ENCODE measurements around the gene CYP26C1.

The CYP26C1 gene

GRCh38 chr10:93059975-93060886 is at the start of gene CYP26C1:
CYP26C1 (plus strand) TSS chr10:93060798; CDS start chr10:93061264, 466 bp downstream.
- H3K27me3 ChIP-seq (ENCODE audit: control insufficient read depth in 1 of 2, insufficient read depth in 2 of 2, low read length in 2 of 2), result peaks cover 20 to 64% of the 10 kb centered on the region in 2 donors
- H3K4me3 ChIP-seq (ENCODE audit: low read depth in 1 of 2, low read length in 2 of 2), result no peak within 1 kb of the TSS
- H3K9ac ChIP-seq (ENCODE audit: low read length), result no peak within 1 kb of the TSS
- no peaks in the 10 kb centered on the region for H3K9me3 ChIP-seq (ENCODE audit: low read length)
- H3K36me3 ChIP-seq (ENCODE audit: insufficient read depth, low read length), result peaks cover 10% of the 10 kb centered on the region
- peaks cover 5% of the 10 kb centered on the region for H3K4me1 ChIP-seq (ENCODE audit: insufficient read depth, low read length)
- no peak within 1 kb of the TSS for H3K27ac ChIP-seq (ENCODE audit: low read depth, low read length)

GRCh38 chr10:93015722-93016121 is 44.9 kb upstream of the CYP26C1 start:
- Histone ChIP-seq H3K27ac (ENCODE audit: low read depth, low read length) (no peak overlapping the region), H3K4me1 (ENCODE audit: insufficient read depth, low read length) (no peaks in the 10 kb centered on the region), H3K9ac (ENCODE audit: low read length) (no peak overlapping the region), H3K4me3 (ENCODE audit: low read depth in 1 of 2, low read length in 2 of 2) (no peak overlapping the region), H3K36me3 (ENCODE audit: insufficient read depth, low read length) (no peaks in the 10 kb centered on the region), H3K27me3 (ENCODE audit: control insufficient read depth in 1 of 2, insufficient read depth in 2 of 2, low read length in 2 of 2) (no peaks in the 10 kb centered on the region), H3K9me3 (ENCODE audit: low read length) (no peaks in the 10 kb centered on the region)

- Histone ChIP-seq H3K27ac (ENCODE audit: low read depth, low read length) (no peak overlapping the region), H3K4me3 (ENCODE audit: low read depth in 1 of 2, low read length in 2 of 2) (no peak overlapping the region), H3K4me1 (ENCODE audit: insufficient read depth, low read length) (no peaks in the 10 kb centered on the region), H3K9ac (ENCODE audit: low read length) (no peak overlapping the region), H3K36me3 (ENCODE audit: insufficient read depth, low read length) (no peaks in the 10 kb centered on the region), H3K9me3 (ENCODE audit: low read length) (no peaks in the 10 kb centered on the region), H3K27me3 (ENCODE audit: control insufficient read depth in 1 of 2, insufficient read depth in 2 of 2, low read length in 2 of 2) (no peaks in the 10 kb centered on the region)
Observed at GRCh38 chr10:93023013-93023650, 37.5 kb upstream of the CYP26C1 start.

DNA sequence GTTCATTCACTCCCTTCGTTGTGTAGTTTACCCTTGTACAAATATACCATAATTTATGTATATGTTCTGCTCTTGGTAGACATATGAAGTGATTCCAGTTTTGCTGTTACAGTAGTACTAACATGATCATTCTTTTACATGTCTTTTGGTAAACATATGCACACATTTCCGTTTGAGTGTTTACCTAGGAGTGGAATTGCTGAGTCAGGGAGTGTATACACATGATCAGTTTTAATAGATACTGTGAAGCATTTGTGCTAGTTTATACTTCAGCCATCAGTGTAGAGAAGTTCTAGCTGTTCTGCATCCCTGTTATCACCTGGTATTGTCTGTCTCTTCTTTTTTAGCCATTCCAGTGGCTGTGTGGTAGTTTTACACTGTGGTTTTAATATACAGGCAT is 34.5 kb upstream of the CYP26C1 start:
- Histone ChIP-seq H3K4me3 (ENCODE audit: low read depth in 1 of 2, low read length in 2 of 2) (no peak overlapping the region), H3K36me3 (ENCODE audit: insufficient read depth, low read length) (no peaks in the 10 kb centered on the region), H3K27ac (ENCODE audit: low read depth, low read length) (no peak overlapping the region), H3K4me1 (ENCODE audit: insufficient read depth, low read length) (no peaks in the 10 kb centered on the region), H3K27me3 (ENCODE audit: control insufficient read depth in 1 of 2, insufficient read depth in 2 of 2, low read length in 2 of 2) (no peaks in the 10 kb centered on the region), H3K9ac (ENCODE audit: low read length) (no peak overlapping the region), H3K9me3 (ENCODE audit: low read length) (no peaks in the 10 kb centered on the region)

DNA sequence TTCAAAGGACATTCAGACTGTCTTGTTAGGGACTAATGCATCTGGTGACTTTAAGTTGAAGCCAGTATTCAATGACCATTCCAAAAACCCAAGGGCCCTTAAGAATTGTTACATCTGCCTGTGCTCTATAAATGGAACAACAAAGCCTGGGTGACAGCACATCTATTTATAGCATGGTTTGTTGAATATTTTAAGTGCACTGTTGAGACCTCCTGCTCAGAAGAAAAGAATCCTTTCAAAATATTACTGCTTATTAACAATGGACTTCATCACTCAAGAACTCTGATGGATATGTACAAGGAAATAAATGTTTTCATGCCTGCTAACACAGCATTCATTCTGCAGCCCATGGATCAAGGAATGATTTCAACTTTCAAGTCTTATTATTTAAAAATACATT is 33.1 kb upstream of the CYP26C1 start:
- H3K27me3 ChIP-seq (ENCODE audit: control insufficient read depth in 1 of 2, insufficient read depth in 2 of 2, low read length in 2 of 2), result no peaks in the 10 kb centered on the region
- no peak overlapping the region for H3K9ac ChIP-seq (ENCODE audit: low read length)
- no peak overlapping the region for H3K4me3 ChIP-seq (ENCODE audit: low read depth in 1 of 2, low read length in 2 of 2)
- H3K9me3 ChIP-seq (ENCODE audit: low read length), result no peaks in the 10 kb centered on the region
- peaks cover 2% of the 10 kb centered on the region for H3K4me1 ChIP-seq (ENCODE audit: insufficient read depth, low read length)
- no peak overlapping the region for H3K27ac ChIP-seq (ENCODE audit: low read depth, low read length)
- H3K36me3 ChIP-seq (ENCODE audit: insufficient read depth, low read length), result no peaks in the 10 kb centered on the region

DNA sequence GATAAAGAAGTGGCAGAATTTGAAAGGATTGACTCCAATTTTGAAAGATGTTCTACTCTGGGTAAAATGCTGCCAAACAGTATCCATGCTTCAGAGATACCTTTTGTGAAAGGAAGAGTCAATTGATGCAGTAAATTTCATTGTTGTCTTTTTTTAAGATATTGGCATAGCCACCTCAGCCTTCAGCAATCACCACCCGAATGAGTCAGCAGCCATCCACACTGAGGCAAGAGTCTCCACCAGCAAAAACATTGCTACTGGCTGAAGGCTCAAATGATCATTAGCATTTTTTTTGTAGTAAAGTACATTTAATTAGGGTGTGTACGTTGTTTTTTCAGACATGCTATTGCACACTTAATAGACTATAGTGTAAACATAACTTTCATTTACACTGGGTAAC is 31.7 kb upstream of the CYP26C1 start:
- H3K27ac ChIP-seq (ENCODE audit: low read depth, low read length), result no peak overlapping the region
- no peak overlapping the region for H3K9ac ChIP-seq (ENCODE audit: low read length)
- H3K9me3 ChIP-seq (ENCODE audit: low read length), result no peaks in the 10 kb centered on the region
- no peak overlapping the region for H3K4me3 ChIP-seq (ENCODE audit: low read depth in 1 of 2, low read length in 2 of 2)
- no peaks in the 10 kb centered on the region for H3K36me3 ChIP-seq (ENCODE audit: insufficient read depth, low read length)
- no peaks in the 10 kb centered on the region for H3K27me3 ChIP-seq (ENCODE audit: control insufficient read depth in 1 of 2, insufficient read depth in 2 of 2, low read length in 2 of 2)
- peaks cover 5% of the 10 kb centered on the region for H3K4me1 ChIP-seq (ENCODE audit: insufficient read depth, low read length)

GRCh38 chr10:93030409-93030808 is 30.2 kb upstream of the CYP26C1 start:
- Histone ChIP-seq H3K9ac (ENCODE audit: low read length) (no peak overlapping the region), H3K4me3 (ENCODE audit: low read depth in 1 of 2, low read length in 2 of 2) (no peak overlapping the region), H3K4me1 (ENCODE audit: insufficient read depth, low read length) (peaks cover 5% of the 10 kb centered on the region), H3K9me3 (ENCODE audit: low read length) (no peaks in the 10 kb centered on the region), H3K27me3 (ENCODE audit: control insufficient read depth in 1 of 2, insufficient read depth in 2 of 2, low read length in 2 of 2) (no peaks in the 10 kb centered on the region), H3K27ac (ENCODE audit: low read depth, low read length) (no peak overlapping the region), H3K36me3 (ENCODE audit: insufficient read depth, low read length) (no peaks in the 10 kb centered on the region)

- no peak overlapping the region for H3K27ac ChIP-seq (ENCODE audit: low read depth, low read length)
- no peak overlapping the region for H3K9ac ChIP-seq (ENCODE audit: low read length)
- H3K9me3 ChIP-seq (ENCODE audit: low read length), result no peaks in the 10 kb centered on the region
- H3K27me3 ChIP-seq (ENCODE audit: control insufficient read depth in 1 of 2, insufficient read depth in 2 of 2, low read length in 2 of 2), result no peaks in the 10 kb centered on the region
- no peaks in the 10 kb centered on the region for H3K36me3 ChIP-seq (ENCODE audit: insufficient read depth, low read length)
- peaks cover 5% of the 10 kb centered on the region for H3K4me1 ChIP-seq (ENCODE audit: insufficient read depth, low read length)
- no peak overlapping the region for H3K4me3 ChIP-seq (ENCODE audit: low read depth in 1 of 2, low read length in 2 of 2)
Observed at GRCh38 chr10:93032105-93032808, 28.3 kb upstream of the CYP26C1 start.

GRCh38 chr10:93032809-93033137 is 27.8 kb upstream of the CYP26C1 start:
- Histone ChIP-seq H3K27me3 (ENCODE audit: control insufficient read depth in 1 of 2, insufficient read depth in 2 of 2, low read length in 2 of 2) (no peaks in the 10 kb centered on the region), H3K4me3 (ENCODE audit: low read depth in 1 of 2, low read length in 2 of 2) (no peak overlapping the region), H3K9me3 (ENCODE audit: low read length) (no peaks in the 10 kb centered on the region), H3K36me3 (ENCODE audit: insufficient read depth, low read length) (no peaks in the 10 kb centered on the region), H3K4me1 (ENCODE audit: insufficient read depth, low read length) (peaks cover 5% of the 10 kb centered on the region), H3K9ac (ENCODE audit: low read length) (no peak overlapping the region), H3K27ac (ENCODE audit: low read depth, low read length) (no peak overlapping the region)

GRCh38 chr10:93034426-93034825 is 26.2 kb upstream of the CYP26C1 start:
- no peak overlapping the region for H3K4me3 ChIP-seq (ENCODE audit: low read depth in 1 of 2, low read length in 2 of 2)
- H3K27me3 ChIP-seq (ENCODE audit: control insufficient read depth in 1 of 2, insufficient read depth in 2 of 2, low read length in 2 of 2), result no peaks in the 10 kb centered on the region
- no peak overlapping the region for H3K27ac ChIP-seq (ENCODE audit: low read depth, low read length)
- no peaks in the 10 kb centered on the region for H3K9me3 ChIP-seq (ENCODE audit: low read length)
- H3K36me3 ChIP-seq (ENCODE audit: insufficient read depth, low read length), result no peaks in the 10 kb centered on the region
- H3K4me1 ChIP-seq (ENCODE audit: insufficient read depth, low read length), result peaks cover 5% of the 10 kb centered on the region
- H3K9ac ChIP-seq (ENCODE audit: low read length), result no peak overlapping the region

GRCh38 chr10:93039110-93039509 is 21.5 kb upstream of the CYP26C1 start:
- H3K4me3 ChIP-seq (ENCODE audit: low read depth in 1 of 2, low read length in 2 of 2), result no peak overlapping the region
- H3K27me3 ChIP-seq (ENCODE audit: control insufficient read depth in 1 of 2, insufficient read depth in 2 of 2, low read length in 2 of 2), result no peaks in the 10 kb centered on the region
- no peaks in the 10 kb centered on the region for H3K4me1 ChIP-seq (ENCODE audit: insufficient read depth, low read length)
- H3K9ac ChIP-seq (ENCODE audit: low read length), result no peak overlapping the region
- no peaks in the 10 kb centered on the region for H3K36me3 ChIP-seq (ENCODE audit: insufficient read depth, low read length)
- H3K9me3 ChIP-seq (ENCODE audit: low read length), result no peaks in the 10 kb centered on the region
- no peak overlapping the region for H3K27ac ChIP-seq (ENCODE audit: low read depth, low read length)

Measured in muscle layer of colon (tissue), 2 donors.